GM12874 (cell line): ENCODE data around the gene RHOU.

Experiments
- TF ChIP-seq, protein P1 (sequence below): IDR thresholded peaks from 2 replicates; pipeline ENCODE4 v1.5.1; 2011; ENCODE audit warnings: low read depth, mild to moderate bottlenecking, control low read depth, low read length, moderate library complexity; ENCODE audit not compliant: insufficient read depth

The RHOU gene

DNA sequence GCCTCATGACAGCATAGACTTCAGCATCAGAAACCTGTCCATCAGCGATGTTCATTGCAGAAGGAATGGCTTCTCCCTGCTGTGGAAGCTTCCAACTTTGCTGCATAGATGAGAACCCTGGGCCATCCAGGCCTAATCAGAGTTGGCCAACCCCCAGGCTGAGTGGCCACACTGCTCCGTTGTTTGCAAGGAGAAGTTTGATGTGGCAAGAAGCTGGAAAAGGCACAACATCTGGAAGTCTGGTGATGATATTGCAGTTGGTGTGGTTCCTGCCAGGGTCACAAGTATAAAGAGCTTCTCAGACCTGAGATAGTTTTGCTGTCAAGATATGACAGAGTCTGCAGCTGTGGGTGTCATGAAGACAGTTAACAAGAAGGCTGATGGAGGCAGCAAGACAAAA lies 41.2 kb downstream of the RHOU start:
- TF ChIP-seq, protein P1, sequence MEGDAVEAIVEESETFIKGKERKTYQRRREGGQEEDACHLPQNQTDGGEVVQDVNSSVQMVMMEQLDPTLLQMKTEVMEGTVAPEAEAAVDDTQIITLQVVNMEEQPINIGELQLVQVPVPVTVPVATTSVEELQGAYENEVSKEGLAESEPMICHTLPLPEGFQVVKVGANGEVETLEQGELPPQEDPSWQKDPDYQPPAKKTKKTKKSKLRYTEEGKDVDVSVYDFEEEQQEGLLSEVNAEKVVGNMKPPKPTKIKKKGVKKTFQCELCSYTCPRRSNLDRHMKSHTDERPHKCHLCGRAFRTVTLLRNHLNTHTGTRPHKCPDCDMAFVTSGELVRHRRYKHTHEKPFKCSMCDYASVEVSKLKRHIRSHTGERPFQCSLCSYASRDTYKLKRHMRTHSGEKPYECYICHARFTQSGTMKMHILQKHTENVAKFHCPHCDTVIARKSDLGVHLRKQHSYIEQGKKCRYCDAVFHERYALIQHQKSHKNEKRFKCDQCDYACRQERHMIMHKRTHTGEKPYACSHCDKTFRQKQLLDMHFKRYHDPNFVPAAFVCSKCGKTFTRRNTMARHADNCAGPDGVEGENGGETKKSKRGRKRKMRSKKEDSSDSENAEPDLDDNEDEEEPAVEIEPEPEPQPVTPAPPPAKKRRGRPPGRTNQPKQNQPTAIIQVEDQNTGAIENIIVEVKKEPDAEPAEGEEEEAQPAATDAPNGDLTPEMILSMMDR: no peak

DNA sequence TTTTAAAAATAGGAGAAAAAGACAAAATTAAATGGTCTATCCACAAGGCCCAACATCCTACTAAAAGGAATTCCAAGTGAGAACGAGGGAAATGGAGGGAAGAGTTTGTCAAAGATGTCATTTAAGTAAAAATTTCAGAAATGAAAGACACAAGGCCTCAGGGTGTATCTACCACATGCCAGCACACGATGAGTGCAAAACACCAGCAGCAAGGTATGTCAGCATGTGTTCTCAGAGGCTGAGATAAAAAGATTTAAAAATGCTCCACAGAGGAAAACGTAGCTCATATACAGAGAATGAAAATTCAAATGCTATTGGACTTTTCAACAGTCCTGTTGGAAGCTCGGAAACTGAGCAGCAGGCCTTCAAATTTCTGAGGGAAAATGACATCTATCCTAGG lies 42.0 kb downstream of the RHOU start:
- TF ChIP-seq, protein P1: no peak

DNA sequence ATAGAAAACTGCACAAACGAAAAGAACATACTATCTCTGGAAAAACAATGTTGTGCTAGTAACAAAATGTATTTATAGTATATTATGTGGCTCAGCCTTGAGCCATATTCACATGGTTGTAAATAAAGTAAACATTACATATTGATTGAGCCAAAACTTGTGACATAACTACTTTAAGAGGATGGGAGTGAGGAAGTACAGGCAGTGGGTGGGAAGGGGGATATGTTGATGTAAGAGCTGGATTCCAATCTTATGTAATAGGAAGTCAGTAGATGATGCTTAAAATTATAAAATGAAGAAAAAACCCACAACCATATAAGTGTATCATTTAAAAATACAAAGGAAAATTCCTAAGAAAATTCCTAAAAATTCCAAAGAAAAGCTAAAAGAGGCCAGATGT lies 42.7 kb downstream of the RHOU start:
- TF ChIP-seq, protein P1: no peak

DNA sequence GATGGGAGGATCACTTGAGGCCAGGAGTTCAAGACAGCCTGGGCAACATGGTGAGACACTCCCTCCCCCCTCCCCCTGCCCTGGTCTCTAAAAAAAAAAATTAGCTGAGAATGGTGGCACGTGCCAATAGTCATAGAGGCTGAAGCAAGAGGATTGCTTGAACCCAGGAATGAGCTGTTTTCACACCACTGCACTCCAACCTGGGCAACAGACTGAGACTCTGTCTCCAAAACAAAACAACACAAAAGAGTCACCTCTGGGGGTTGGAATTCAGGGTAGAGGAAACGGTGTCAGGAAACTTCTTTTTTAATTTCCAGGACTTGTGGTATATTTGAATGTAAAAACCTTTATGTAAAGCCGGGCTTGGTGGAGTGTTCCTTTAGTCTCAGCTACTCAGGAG lies 43.2 kb downstream of the RHOU start:
- TF ChIP-seq, protein P1: no peak

DNA sequence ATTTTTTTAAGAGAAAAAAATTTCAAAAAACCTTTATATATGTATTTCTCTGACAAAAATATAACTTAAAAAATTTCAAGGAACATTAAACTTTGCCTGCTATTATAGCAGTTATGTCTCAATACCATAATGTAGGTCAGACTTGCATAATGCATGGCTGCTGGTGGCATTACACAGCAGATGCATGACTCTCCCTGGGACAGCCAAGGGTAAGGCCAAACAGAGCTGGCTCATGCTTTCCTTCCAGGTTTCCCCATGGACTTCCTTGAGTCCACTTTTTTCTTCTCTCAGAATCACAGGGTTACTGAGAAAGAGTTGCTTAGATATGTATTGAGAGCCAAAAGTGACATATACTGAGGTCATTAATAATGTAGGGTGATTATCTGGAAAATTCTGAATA lies 43.7 kb downstream of the RHOU start:
- TF ChIP-seq, protein P1: no peak

DNA sequence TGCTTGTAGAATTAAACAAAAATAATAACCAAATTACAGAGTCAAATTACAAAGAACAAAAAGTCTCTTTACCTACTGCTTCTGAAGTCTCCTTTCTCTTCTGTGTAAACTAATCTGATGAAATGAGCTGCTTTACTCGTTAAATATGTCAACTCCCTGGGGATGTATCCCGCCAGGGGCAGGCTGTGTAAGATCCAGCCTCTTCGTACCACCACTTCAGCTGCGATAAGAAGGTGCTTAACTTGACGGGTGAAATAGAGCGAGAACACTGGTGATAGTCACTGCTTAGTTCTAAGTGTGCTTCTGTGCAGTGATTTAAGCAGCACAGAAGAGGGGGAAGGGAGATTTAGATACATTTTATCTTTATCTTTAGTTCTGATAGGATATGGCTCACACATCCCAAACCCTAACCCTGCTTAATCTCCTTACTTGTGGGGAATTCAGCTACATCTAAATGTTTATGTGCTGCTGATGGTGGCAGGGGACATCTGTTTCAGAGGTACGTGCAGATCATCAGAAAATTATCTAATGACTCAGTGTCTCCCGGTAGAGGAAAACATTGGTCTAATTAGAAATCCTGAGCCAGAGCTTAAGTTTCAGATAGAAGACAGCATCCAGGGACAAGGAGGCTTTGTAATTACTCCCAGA lies 46.0 kb downstream of the RHOU start:
- TF ChIP-seq, protein P1: no peak

DNA sequence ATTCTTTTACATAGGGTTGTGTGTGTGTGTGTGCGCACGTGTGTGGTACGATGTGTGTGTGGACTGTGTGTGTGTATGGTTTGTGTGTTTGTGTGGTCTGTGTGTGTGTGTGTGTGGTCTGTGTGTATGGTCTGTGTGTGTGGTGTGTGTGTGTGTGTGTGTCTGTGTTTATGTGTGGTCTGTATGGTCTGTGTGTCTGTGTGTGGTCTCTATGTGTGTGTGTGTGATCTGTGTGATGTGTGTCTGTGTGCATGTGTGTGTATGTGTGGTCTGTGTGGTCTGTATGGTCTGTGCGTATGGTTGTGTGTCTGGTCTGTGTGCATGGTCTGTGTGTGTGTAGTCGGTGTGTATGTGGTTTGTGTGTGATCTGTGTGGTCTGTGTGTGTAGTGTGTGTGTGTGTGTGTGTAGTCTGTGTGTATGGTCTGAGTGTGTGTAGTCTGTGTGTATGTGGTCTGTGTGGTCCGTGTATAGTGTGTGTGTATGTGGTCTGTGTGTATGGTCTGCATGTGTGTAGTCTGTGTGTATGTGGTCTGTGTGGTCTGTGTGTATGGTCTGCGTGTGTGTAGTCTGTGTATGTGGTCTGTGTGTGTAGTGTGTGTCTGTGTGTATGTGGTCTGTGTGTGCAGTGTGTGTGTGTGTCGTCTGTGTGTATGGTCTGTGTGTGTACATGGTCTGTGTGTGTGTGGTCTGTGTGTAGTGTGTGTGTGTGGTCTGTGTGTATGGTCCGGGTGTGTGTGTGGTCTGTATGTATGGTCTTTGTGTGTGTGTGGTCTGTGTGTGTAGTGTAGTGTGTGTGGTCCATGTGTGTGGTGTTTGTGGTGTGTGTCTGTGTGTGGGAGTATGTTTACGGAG lies 46.8 kb downstream of the RHOU start:
- TF ChIP-seq, protein P1: no peak
